HG03354 (cell line): ENCODE measurements around the gene PCNT.
"Not testable (repeated sequence)": the region's sequence is repeated elsewhere in the genome, so short reads cannot be mapped to it uniquely, and the experiment has no call there.

Experiments
- ATAC-seq: cut with Tn5 transposase; IDR thresholded peaks from one replicate; pipeline ENCODE4 v1.9.1; 2021; ENCODE audit warnings: mild to moderate bottlenecking; ENCODE audit not compliant: unreplicated experiment, poor library complexity, severe bottlenecking

PCNT gene

GRCh38 chr21:46420241-46421190 lies 96.6 kb downstream of the PCNT start:
- ATAC-seq: no peak

DNA sequence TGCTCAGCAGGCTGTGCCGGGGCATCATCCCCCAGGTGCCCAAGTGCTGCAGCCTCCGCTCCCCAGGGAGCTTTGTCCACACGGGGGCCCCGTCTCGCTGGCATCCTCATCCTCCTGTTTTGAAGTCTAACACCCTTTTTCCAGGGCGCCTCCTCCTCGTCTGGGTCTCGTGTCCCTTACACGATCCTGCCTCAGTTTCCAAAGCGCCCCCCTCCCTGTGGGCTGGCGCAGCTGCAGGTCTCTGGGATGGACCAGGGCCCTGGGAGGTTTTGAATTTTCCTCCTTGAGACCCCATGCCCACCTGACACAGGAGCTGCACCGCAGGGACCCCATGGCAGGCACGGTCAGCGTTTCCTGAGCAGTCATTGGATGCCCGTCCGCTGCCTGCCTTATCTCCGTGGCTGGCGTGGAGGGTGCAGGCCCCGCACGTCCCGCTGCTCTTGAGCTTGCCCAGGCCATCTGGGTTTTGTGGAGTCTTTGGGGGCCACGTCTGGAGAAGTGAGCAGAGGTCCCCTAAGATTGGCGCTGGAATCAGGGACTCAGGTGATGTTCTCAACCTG lies 97.3 kb downstream of the PCNT start:
- ATAC-seq: no peak

- ATAC-seq: no peak
Observed at GRCh38 chr21:46421756-46422555, 98.0 kb downstream of the PCNT start.

DNA sequence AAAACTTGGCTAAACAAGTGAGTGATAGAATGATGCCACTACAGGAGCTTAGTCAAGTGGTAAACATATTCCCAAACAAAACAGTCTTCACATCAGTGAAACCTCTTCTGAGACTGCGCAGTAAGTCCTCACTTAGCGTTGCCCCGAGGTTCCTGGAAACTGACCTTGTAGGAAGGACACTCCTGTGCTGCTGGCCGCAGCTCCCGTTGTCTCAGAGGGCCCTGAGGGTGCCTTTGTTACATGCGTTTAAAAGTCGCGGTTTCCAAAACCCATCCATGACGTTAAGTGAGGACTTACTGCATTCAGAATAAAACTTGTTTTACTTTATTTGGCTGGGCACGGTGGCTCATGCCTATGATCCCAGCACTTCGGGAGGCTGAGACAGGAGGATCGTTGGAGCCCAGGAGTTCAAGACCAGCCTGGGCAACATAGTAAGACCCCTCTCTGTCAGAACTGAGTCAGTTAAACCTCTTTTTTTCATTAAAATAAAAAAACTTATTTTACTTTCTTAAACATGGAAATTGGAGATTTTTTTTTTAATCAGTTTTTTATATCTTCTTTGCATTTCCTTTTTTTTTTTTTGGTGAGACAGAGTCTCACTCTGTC lies 98.8 kb downstream of the PCNT start:
- ATAC-seq: no peak

DNA sequence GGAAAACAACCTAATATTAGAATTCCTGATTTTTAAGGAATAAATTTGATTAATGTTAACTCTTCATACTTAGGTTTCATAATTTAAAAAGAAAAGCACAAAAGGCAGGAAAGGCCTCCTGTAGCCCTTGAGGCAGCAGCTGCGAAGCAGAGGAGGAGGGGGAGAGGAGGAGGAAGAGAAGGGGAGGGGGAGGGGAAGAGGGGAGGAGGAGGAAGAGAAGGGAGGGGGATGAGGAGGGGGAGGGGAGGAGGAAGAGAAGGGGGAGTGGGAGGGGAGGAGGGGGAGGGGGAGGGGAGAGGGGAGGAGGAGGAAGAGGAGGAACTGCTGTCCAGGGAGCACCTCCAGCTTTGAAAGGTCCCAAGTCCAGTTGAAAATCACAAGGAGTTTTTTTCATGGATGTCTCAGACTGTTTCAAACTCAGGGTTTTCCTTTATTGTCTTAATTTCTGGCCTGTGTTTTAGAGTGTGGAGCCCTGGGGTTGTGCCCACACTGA lies 99.6 kb downstream of the PCNT start:
- no peak for ATAC-seq

DNA sequence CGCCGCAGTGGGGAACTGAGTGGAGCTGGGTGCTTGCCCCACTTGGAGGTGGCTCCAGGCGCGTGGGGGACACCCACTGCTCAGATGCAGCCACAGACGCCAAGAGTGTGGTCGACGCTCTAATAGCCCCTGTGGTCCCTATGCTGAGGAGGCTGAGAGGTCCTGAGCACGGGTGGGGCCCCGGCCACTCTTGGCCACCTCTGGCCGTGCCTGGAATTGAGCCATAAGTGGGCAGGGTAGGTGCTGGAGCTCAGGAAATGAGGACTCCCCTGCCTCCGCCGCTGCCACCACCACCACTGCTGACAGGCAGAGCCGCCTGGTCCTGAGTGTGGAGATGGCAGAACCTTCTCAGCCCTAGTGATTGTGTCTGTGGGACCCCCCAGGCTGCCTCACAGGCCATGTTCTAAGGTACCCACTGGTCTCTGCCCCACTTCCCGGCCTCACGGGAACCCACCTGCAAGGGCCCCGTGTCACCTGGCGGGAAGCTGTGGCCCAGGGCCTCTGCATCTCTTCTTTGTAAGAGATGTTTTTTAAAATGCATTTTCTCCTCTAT lies 100.2 kb downstream of the PCNT start:
- no peak for ATAC-seq

DNA sequence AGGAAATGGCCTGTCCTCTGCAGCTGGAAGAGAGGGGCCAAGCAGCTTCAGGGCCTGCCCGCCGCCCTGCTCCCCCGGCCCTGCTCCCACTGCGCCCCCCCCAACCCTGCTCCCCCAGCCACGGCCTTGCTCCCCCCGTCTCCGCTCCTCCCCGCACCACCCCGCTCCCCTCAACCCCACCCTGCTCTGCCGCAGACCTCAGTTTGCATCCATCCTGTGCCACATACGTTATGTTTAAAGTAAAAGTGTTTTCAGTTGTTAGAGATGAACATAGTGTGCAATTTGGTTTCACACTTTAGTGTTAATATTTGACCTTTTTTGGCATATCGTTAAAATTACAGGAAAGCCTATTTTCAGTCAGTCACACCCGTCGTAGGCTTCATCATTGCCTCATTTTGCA lies 100.7 kb downstream of the PCNT start:
- ATAC-seq: no peak

DNA sequence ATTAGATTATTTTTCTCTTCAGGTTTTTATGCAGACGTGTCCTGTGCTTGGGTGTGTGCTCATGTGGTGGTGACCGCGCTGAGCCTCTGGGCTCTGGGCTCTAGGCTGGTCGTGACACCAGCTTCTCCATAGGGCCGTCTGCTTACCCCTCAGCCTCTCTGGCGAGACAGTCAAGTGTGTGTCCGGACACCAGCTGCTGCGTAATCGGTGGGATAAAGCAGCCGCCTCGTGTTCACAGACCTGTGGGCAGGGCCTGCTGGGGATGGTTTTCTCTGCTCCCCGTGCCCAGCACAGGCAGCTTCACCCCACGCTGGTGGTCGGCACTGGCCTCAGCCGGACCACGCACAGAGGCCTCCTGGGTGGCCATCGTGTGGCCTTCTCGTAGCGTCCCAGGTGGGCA lies 101.1 kb downstream of the PCNT start:
- no peak for ATAC-seq

- no peak for ATAC-seq
Observed at GRCh38 chr21:46425571-46425970, 101.6 kb downstream of the PCNT start.

DNA sequence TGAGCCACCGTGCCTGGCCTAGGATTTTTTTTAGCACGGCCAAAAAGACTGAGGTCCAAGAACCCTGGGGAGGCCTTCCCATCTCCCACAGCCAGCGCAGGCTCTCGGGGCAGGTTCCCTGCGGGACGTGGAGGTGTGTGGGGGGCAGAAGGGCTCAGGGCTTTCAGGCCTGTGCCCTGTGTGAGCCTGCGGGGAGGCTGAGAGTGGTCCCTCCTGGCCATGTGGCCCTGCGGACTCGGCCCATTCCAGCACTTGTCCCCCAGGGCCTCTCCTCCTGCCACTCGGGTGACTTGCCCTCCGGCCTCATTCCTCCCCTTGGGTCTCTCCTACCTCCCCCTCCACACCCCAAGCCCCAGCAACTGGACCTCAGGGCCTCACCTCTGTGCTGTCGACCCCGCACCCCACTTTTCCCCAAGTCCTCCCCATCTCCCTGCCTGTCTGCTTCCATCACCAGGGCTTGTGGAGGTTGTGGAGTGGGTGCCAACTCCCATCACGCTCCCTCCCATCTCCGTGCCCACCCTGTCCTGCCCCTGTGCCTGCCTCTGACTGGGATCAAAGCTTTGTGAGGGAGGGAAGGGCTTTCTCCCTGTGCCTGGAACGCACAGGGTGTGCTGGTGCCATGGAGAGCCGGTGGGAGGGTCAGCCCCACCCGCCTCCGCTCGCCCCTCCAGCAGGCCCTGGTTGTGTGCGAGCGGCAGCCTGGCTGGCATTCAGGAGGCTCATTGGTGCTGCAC lies 102.5 kb downstream of the PCNT start:
- no peak for ATAC-seq

- ATAC-seq: no peak
Observed at GRCh38 chr21:46427516-46427915, 103.6 kb downstream of the PCNT start.

- no peak for ATAC-seq
Observed at GRCh38 chr21:46428286-46428685, 104.3 kb downstream of the PCNT start.

DNA sequence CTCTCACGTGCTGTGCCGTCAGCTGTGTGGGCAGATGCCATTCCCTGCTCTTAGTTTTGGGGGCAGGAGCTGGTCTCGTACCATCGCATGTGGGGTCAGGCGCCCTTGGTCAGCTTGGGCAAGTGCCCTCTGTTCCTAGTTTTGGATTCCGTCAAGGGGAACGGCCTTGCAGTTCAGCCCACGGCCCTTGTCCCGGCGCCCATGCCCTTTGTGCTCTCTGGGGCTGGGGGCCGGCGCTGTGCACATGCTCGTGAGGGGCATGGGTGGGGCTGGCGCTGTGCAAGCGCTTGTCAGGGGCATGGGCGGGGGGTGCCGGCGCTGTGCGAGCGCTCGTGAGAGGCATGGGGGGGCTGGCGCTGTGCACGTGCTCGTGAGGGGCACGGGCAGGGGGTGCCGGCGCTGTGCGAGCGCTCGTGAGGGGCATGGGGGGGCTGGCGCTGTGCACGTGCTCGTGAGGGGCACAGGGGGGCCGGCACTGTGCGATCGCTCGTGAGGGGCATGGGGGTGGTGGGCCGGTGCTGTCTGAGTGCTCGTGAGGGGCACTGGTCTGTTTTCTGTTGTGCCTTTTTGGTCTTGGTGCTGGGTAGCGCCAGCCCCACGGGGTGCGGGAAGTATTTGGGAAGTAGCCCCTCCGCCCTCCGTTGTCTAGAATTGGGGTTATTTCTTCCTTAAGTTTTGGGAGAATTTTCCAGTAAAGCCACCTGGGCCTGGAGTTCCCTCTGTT lies 105.2 kb downstream of the PCNT start:
- ATAC-seq: no peak

- ATAC-seq: no peak
Observed at GRCh38 chr21:46429754-46430681, 106.1 kb downstream of the PCNT start.

DNA sequence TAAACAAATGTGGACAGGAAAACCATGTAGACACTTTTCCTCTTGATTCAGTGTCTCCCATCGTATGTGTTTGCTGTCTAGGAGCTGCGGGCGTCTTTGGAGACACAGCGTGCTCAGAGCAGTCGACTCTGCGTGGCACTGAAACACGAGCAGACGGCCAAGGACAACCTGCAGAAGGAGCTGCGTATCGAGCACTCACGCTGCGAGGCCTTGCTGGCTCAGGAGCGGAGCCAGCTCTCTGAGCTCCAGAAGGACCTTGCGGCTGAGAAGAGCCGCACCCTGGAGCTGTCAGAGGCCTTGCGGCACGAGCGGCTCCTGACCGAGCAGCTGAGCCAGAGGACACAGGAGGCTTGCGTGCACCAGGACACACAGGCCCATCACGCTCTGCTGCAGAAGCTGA lies 107.5 kb downstream of the PCNT start:
- ATAC-seq: no peak

- no peak for ATAC-seq
Observed at GRCh38 chr21:46431884-46432488, 108.0 kb downstream of the PCNT start.

- not testable (repeated sequence) for ATAC-seq
Observed at GRCh38 chr21:46433116-46433515, 109.2 kb downstream of the PCNT start.
